ENCODE results near the gene MAP3K4. TPM values are rescaled to one million over a fixed set of nuclear protein-coding genes. Genes with fewer than 3 reads are reported as not detected.

The MAP3K4 gene
- total and polyA plus RNA-seq, 2 of the 8 experiments (the other 6 are each of a cell fraction or from before 2014, with no cell fraction given): 16.6 to 51.6 TPM

DNA sequence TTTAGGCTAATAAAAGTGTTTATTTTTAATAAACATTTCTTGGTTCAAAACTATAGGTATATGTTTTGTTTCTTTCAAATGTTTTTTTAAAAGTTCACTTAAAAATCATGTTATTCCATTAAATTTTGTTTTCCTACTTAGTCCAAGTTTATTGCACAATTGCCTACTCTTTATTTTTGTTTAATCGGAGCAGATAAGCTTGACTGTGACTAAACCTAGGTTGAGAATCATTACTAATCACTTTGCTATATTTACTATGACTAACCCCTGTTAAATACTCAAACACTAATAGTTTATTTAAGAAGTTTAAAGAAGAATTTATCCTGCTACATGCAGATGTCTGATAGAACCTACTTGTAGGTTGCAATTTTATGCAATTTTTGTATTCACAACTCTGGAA, 18.8 kb downstream of the MAP3K4 start:
- Histone ChIP-seq H3K4me3 (ENCODE audit: extremely low read depth in 1 of 4, insufficient read depth in 2 of 4, low read depth in 3 of 4, low read length in 4 of 4) (0 out of 8 replicates have a peak overlapping the region, but pooled peaks of 1 of the 4 experiments have one; percentile 49), H3K79me1 (ENCODE audit: low read depth, low read length) (peaks cover 3% of the 10 kb centered on the region), H2AFZ (ENCODE audit: low read length) (no peak overlapping the region), H4K5ac (ENCODE audit: insufficient read length, low read depth, low read length) (no peak overlapping the region), H3K4me2 (ENCODE audit: insufficient read depth in 1 of 2, low read depth in 2 of 2, low read length in 2 of 2) (peak overlapping the region in 1 of 2 experiments; percentile 66; a peak in 1 of 4 replicates), H3K27ac (ENCODE audit: low read depth, low read length) (no peak overlapping the region), H3K14ac (ENCODE audit: insufficient read length) (no peak overlapping the region), H2BK20ac (ENCODE audit: low read length) (no peak overlapping the region), H3K56ac (replicated peaks; ENCODE audit: insufficient read length, low read depth, low read length) (no peak overlapping the region), H3K27me3 (replicated peaks in 1 of 4; ENCODE audit: control insufficient read depth in 3 of 4, extremely low read depth in 1 of 4, insufficient read depth in 3 of 4, low read length in 3 of 4) (no peaks in the 10 kb centered on the region), H3K23ac (ENCODE audit: insufficient read length) (no peak overlapping the region), H3K9me3 (ENCODE audit: insufficient read depth in 2 of 2, low read depth in 1 of 2, low read length in 1 of 2) (no peaks in the 10 kb centered on the region), H2BK12ac (ENCODE audit: low read depth, low read length) (no peak overlapping the region), H2BK120ac (replicated peaks; ENCODE audit: low read depth, low read length) (no peak overlapping the region), H2AK5ac (ENCODE audit: low read depth, low read length) (no peak overlapping the region), H2BK15ac (ENCODE audit: low read length) (no peak overlapping the region), H4K8ac (ENCODE audit: extremely low read depth, insufficient read depth, low read length) (no peak overlapping the region), H2BK5ac (ENCODE audit: low read depth, low read length) (no peak overlapping the region), H3K4ac (replicated peaks; ENCODE audit: insufficient read length, low read depth, low read length) (no peak overlapping the region), H4K91ac (replicated peaks; ENCODE audit: insufficient read length, low read length) (no peak overlapping the region), H3K9ac (replicated peaks in 1 of 4; ENCODE audit: extremely low read depth in 1 of 4, low read depth in 3 of 4, low read length in 3 of 4) (no peak overlapping the region), H3K79me2 (ENCODE audit: control insufficient read depth in 1 of 2, insufficient read depth in 2 of 2, low read length in 2 of 2) (peaks cover 0 to 73% of the 10 kb centered on the region in 2 experiments; a peak in 2 of 4 replicates), H3K23me2 (ENCODE audit: low read depth, low read length) (peaks cover 2% of the 10 kb centered on the region; the same call in 1 of the 2 replicates), H3K18ac (ENCODE audit: extremely low read depth, low read length) (no peak overlapping the region), H3K4me1 (replicated peaks in 1 of 4; ENCODE audit: control insufficient read depth in 3 of 4, insufficient read depth in 4 of 4, low read length in 3 of 4) (peaks cover 4 to 24% (median 14%) of the 10 kb centered on the region in 4 experiments; a peak in 6 of 7 replicates), H3K36me3 (ENCODE audit: control insufficient read depth in 2 of 4, insufficient read depth in 4 of 4, low read length in 3 of 4) (no peaks in the 10 kb centered on the region), H4K20me1 (replicated peaks in 1 of 2; ENCODE audit: control insufficient read depth in 1 of 2, insufficient read depth in 2 of 2, low read length in 2 of 2) (peaks cover 0 to 2% of the 10 kb centered on the region in 2 experiments)
- ChIA-PET CTCF (ENCODE audit: partially characterized antibody) (no interaction called here), POLR2A (ENCODE audit: partially characterized antibody) (interaction anchor here (1.3 kb wide), 1 partner anchor 11 kb away, joined by 4 read pairs; no protein-coding TSS in a partner anchor)
- no peak for FAIRE-seq
- no peak for DNase-seq (ENCODE audit: low read depth in 1 of 2, low spot score in 2 of 2)
- 77% methylated on average over 1 of the region's 1 CpG; no CpG with 5 or more reads in 1 of the 2 experiments for WGBS, 2 experiments (ENCODE audit: extremely low coverage in 1 of 2, insufficient coverage in 1 of 2, insufficient read length in 1 of 2, insufficient replicate concordance in 2 of 2, low coverage in 1 of 2, low lambda C conversion rate in 2 of 2, missing lambda C conversion rate in 1 of 2)
- TF ChIP-seq, protein P1, sequence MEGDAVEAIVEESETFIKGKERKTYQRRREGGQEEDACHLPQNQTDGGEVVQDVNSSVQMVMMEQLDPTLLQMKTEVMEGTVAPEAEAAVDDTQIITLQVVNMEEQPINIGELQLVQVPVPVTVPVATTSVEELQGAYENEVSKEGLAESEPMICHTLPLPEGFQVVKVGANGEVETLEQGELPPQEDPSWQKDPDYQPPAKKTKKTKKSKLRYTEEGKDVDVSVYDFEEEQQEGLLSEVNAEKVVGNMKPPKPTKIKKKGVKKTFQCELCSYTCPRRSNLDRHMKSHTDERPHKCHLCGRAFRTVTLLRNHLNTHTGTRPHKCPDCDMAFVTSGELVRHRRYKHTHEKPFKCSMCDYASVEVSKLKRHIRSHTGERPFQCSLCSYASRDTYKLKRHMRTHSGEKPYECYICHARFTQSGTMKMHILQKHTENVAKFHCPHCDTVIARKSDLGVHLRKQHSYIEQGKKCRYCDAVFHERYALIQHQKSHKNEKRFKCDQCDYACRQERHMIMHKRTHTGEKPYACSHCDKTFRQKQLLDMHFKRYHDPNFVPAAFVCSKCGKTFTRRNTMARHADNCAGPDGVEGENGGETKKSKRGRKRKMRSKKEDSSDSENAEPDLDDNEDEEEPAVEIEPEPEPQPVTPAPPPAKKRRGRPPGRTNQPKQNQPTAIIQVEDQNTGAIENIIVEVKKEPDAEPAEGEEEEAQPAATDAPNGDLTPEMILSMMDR (IDR thresholded peaks at IDR 0.05; ENCODE audit: control extremely low read depth in 1 of 3, insufficient read depth in 1 of 3, low read depth in 1 of 3, low read length in 3 of 3): no peak
- TF ChIP-seq CTBP2 (IDR thresholded peaks at IDR 0.05; ENCODE audit: borderline replicate concordance, insufficient read depth, insufficient read length, low read length) (no peak), ZNF274 (IDR thresholded peaks at IDR 0.05; ENCODE audit: borderline replicate concordance, extremely low read depth, low read length) (no peak), JUN (IDR thresholded peaks at IDR 0.05; ENCODE audit: low read depth, low read length) (no peak), HDAC6 (IDR thresholded peaks at IDR 0.05; ENCODE audit: low read depth, low read length) (no peak), BCL11A (IDR thresholded peaks at IDR 0.05; ENCODE audit: low read depth in 2 of 2, low read length in 2 of 2) (no peak), YY1 (IDR thresholded peaks at IDR 0.05; ENCODE audit: low read depth, low read length) (no peak), NRF1 (IDR thresholded peaks at IDR 0.05; ENCODE audit: low read depth, low read length) (no peak), PHF8 (conservative IDR thresholded peaks at IDR 0.05; ENCODE audit: low read depth, low read length) (no peak), TAF7 (optimal IDR thresholded peaks at IDR 0.05; ENCODE audit: borderline replicate concordance, low read depth, low read length) (no peak), KDM1A (IDR thresholded peaks at IDR 0.05; ENCODE audit: borderline replicate concordance, low read length) (no peak)
